ENCODE results near the gene P2RY12.
A peak's percentile ranks its signal among the peaks of the same experiment; 100 is the strongest.

Gene P2RY12

GRCh38 chr3:151346292-151346691, 38.3 kb downstream of the P2RY12 start:
- DNase-seq (ENCODE audit: low spot score): no peak

GRCh38 chr3:151345859-151346258, 38.7 kb downstream of the P2RY12 start:
- DNase-seq (ENCODE audit: low spot score): peak; percentile 71

GRCh38 chr3:151331696-151332095, 52.9 kb downstream of the P2RY12 start:
- DNase-seq (ENCODE audit: low spot score): no peak

- DNase-seq (ENCODE audit: low spot score): peak; percentile 10
Measured at GRCh38 chr3:151330899-151331298, 53.7 kb downstream of the P2RY12 start.

GRCh38 chr3:151330379-151330778, 54.2 kb downstream of the P2RY12 start:
- no peak for DNase-seq (ENCODE audit: low spot score)

GRCh38 chr3:151329363-151329762, 55.2 kb downstream of the P2RY12 start, which contains the start of gene P2RY13:
P2RY13 (minus strand) TSS chr3:151329549; CDS start chr3:151329528, 21 bp downstream.
- no peak for DNase-seq (ENCODE audit: low spot score)

- DNase-seq (ENCODE audit: low spot score): peak; percentile 43
Measured at GRCh38 chr3:151328298-151328995, 56.1 kb downstream of the P2RY12 start.

GRCh38 chr3:151327571-151328198, 56.9 kb downstream of the P2RY12 start:
- DNase-seq (ENCODE audit: low spot score): peak; percentile 37

GRCh38 chr3:151322511-151322910, 62.0 kb downstream of the P2RY12 start:
- DNase-seq (ENCODE audit: low spot score): no peak

- no peak for DNase-seq (ENCODE audit: low spot score)
Measured at GRCh38 chr3:151321526-151321925, 63.0 kb downstream of the P2RY12 start.

GRCh38 chr3:151320131-151320530, 64.4 kb downstream of the P2RY12 start:
- DNase-seq (ENCODE audit: low spot score): no peak

- peak; percentile 33 for DNase-seq (ENCODE audit: low spot score)
Measured at GRCh38 chr3:151319628-151320027, 64.9 kb downstream of the P2RY12 start.

- DNase-seq (ENCODE audit: low spot score): no peak
Measured at GRCh38 chr3:151318991-151319390, 65.6 kb downstream of the P2RY12 start.

GRCh38 chr3:151318313-151318712, 66.2 kb downstream of the P2RY12 start:
- DNase-seq (ENCODE audit: low spot score): peak; percentile 30

- DNase-seq (ENCODE audit: low spot score): no peak
Measured at GRCh38 chr3:151316267-151316991, 68.1 kb downstream of the P2RY12 start, which contains the start of gene GPR87. GPR87 (minus strand) TSS chr3:151316820; CDS start chr3:151300100, 16,720 bp downstream.

GRCh38 chr3:151315846-151316245, 68.7 kb downstream of the P2RY12 start:
- no peak for DNase-seq (ENCODE audit: low spot score)

GRCh38 chr3:151315136-151315535, 69.4 kb downstream of the P2RY12 start:
- peak; percentile 16 for DNase-seq (ENCODE audit: low spot score)

GRCh38 chr3:151314593-151314992, 70.0 kb downstream of the P2RY12 start:
- no peak for DNase-seq (ENCODE audit: low spot score)

GRCh38 chr3:151314137-151314536, 70.4 kb downstream of the P2RY12 start:
- no peak for DNase-seq (ENCODE audit: low spot score)

- no peak for DNase-seq (ENCODE audit: low spot score)
Measured at GRCh38 chr3:151312972-151313371, 71.6 kb downstream of the P2RY12 start.

GRCh38 chr3:151309566-151309965, 75.0 kb downstream of the P2RY12 start:
- DNase-seq (ENCODE audit: low spot score): no peak

GRCh38 chr3:151307583-151308488, 76.7 kb downstream of the P2RY12 start:
- peak; percentile 26 for DNase-seq (ENCODE audit: low spot score)
